Mesendoderm (in vitro differentiated cells): ENCODE data around the gene OSBPL5.

Experiments
- DNase-seq: peaks from one replicate; pipeline ENCODE4 v3.0.0; 2013
- H2AK5ac ChIP-seq: 2 replicates; pipeline ENCODE4 v1.6.1; 2013; ENCODE audit warnings: low read length, inconsistent platforms
- H2BK120ac ChIP-seq: 2 replicates; pipeline ENCODE4 v1.6.1; 2013; ENCODE audit warnings: low read depth, mild to moderate bottlenecking, low read length, moderate library complexity, mixed read lengths
- H2BK15ac ChIP-seq: replicated peaks from 2 replicates; pipeline ENCODE4 v1.6.1; 2013; ENCODE audit warnings: low read depth, mild to moderate bottlenecking, moderate library complexity
- H2BK5ac ChIP-seq: 2 replicates; pipeline ENCODE4 v1.6.1; 2013; ENCODE audit warnings: low read length, inconsistent platforms
- H3K18ac ChIP-seq: 2 replicates; pipeline ENCODE4 v1.6.1; 2013; ENCODE audit warnings: mild to moderate bottlenecking, low read length, mixed read lengths
- H3K23ac ChIP-seq: one replicate; pipeline ENCODE4 v1.6.1; 2013; ENCODE audit warnings: low read length
- H3K27ac ChIP-seq: 2 replicates; pipeline ENCODE4 v1.5.1; 2013; ENCODE audit warnings: low read depth, mild to moderate bottlenecking, inconsistent platforms, low read length, moderate library complexity
- H3K27me3 ChIP-seq: 2 replicates; pipeline ENCODE4 v1.6.1; 2013; ENCODE audit warnings: low read length, control low read depth, mild to moderate bottlenecking, inconsistent platforms; ENCODE audit not compliant: insufficient read depth, poor library complexity
- H3K36me3 ChIP-seq: 2 replicates; pipeline ENCODE4 v1.6.1; 2013; ENCODE audit warnings: low read length, inconsistent platforms; ENCODE audit not compliant: control insufficient read depth, insufficient read depth
- H3K4ac ChIP-seq: one replicate; pipeline ENCODE4 v1.6.1; 2013; ENCODE audit warnings: low read depth, mild to moderate bottlenecking, low read length, moderate library complexity
- H3K4me1 ChIP-seq: 2 replicates; pipeline ENCODE4 v1.6.1; 2013; ENCODE audit warnings: low read depth, low read length, inconsistent platforms; ENCODE audit not compliant: control insufficient read depth
- H3K4me2 ChIP-seq: 2 replicates; pipeline ENCODE4 v1.6.1; 2013; ENCODE audit warnings: low read length
- H3K4me3 ChIP-seq: 2 replicates; pipeline ENCODE4 v1.5.1; 2013; ENCODE audit warnings: mild to moderate bottlenecking, low read length
- H3K56ac ChIP-seq: one replicate; pipeline ENCODE4 v1.6.1; 2013; ENCODE audit warnings: low read length
- H3K79me1 ChIP-seq: 2 replicates; pipeline ENCODE4 v1.6.1; 2013; ENCODE audit warnings: low read length, inconsistent platforms
- H3K79me2 ChIP-seq: 2 replicates; pipeline ENCODE4 v1.6.1; 2013; ENCODE audit warnings: mild to moderate bottlenecking, low read length; ENCODE audit not compliant: control insufficient read depth, insufficient read depth
- H3K9ac ChIP-seq: 2 replicates; pipeline ENCODE4 v1.6.1; 2013; ENCODE audit warnings: low read length, inconsistent platforms
- H4K5ac ChIP-seq: one replicate; pipeline ENCODE4 v1.6.1; 2013; ENCODE audit warnings: low read length
- H4K8ac ChIP-seq: one replicate; pipeline ENCODE4 v1.6.1; 2013; ENCODE audit warnings: low read depth, mild to moderate bottlenecking, control low read depth, low read length, moderate library complexity
- WGBS: extraction: QIAGEN DNeasy Blood & Tissue Kit; methylation state at CpG from one replicate; pipeline ENCODE4 v1.1.7; 2013; ENCODE audit warnings: low lambda C conversion rate, missing lambda C conversion rate; ENCODE audit not compliant: insufficient coverage; ENCODE audit errors: extremely low coverage; 5-methylcytosine and 5-hydroxymethylcytosine counted together

Gene OSBPL5

GRCh38 chr11:3083321-3083720 lies 81.8 kb downstream of the OSBPL5 start:
- no peak overlapping the region for H3K27ac ChIP-seq
- no peak overlapping the region for H3K4me3 ChIP-seq
- H2BK15ac ChIP-seq = no peak overlapping the region
- no peaks in the 10 kb centered on the region for H3K79me2 ChIP-seq
- H3K56ac ChIP-seq = no peak overlapping the region
- no peak overlapping the region for H4K5ac ChIP-seq
- H3K36me3 ChIP-seq = no peaks in the 10 kb centered on the region
- no peak overlapping the region for H3K4ac ChIP-seq
- no peak overlapping the region for H3K9ac ChIP-seq
- H3K18ac ChIP-seq = no peak overlapping the region
- H3K27me3 ChIP-seq = no peaks in the 10 kb centered on the region
- no peaks in the 10 kb centered on the region for H3K4me1 ChIP-seq
- H3K79me1 ChIP-seq = no peaks in the 10 kb centered on the region
- H2BK5ac ChIP-seq = no peak overlapping the region
- no peak overlapping the region for H4K8ac ChIP-seq
- H2BK120ac ChIP-seq = no peak overlapping the region
- no peak overlapping the region for H3K23ac ChIP-seq
- WGBS = no CpG with 5 or more reads among the region's 8 CpGs
- H3K4me2 ChIP-seq = no peak overlapping the region
- no peak overlapping the region for H2AK5ac ChIP-seq
- DNase-seq = no peak

- Histone ChIP-seq H3K36me3 (no peaks in the 10 kb centered on the region), H3K27ac (no peak overlapping the region), H3K23ac (no peak overlapping the region), H4K8ac (no peak overlapping the region), H2BK120ac (no peak overlapping the region), H3K9ac (no peak overlapping the region), H3K18ac (no peak overlapping the region), H3K4me1 (no peaks in the 10 kb centered on the region), H3K79me1 (no peaks in the 10 kb centered on the region), H3K56ac (no peak overlapping the region), H3K79me2 (no peaks in the 10 kb centered on the region), H3K4ac (no peak overlapping the region), H2BK5ac (no peak overlapping the region), H2BK15ac (no peak overlapping the region), H3K27me3 (no peaks in the 10 kb centered on the region), H2AK5ac (no peak overlapping the region), H4K5ac (no peak overlapping the region), H3K4me3 (no peak overlapping the region), H3K4me2 (no peak overlapping the region)
- no CpG with 5 or more reads among the region's 6 CpGs for WGBS
- DNase-seq = no peak
Observed at GRCh38 chr11:3081386-3081751, 83.7 kb downstream of the OSBPL5 start.

GRCh38 chr11:3080733-3081385 lies 84.3 kb downstream of the OSBPL5 start:
- DNase-seq = no peak
- no peak overlapping the region for H3K23ac ChIP-seq
- H3K18ac ChIP-seq = no peak overlapping the region
- H3K79me2 ChIP-seq = no peaks in the 10 kb centered on the region
- H2BK15ac ChIP-seq = no peak overlapping the region
- no peak overlapping the region for H2AK5ac ChIP-seq
- H3K4me2 ChIP-seq = no peak overlapping the region
- H3K36me3 ChIP-seq = no peaks in the 10 kb centered on the region
- no peak overlapping the region for H2BK120ac ChIP-seq
- WGBS = no CpG with 5 or more reads among the region's 13 CpGs
- H3K4me1 ChIP-seq = no peaks in the 10 kb centered on the region
- H3K4me3 ChIP-seq = no peak overlapping the region
- no peak overlapping the region for H3K4ac ChIP-seq
- H3K9ac ChIP-seq = no peak overlapping the region
- no peak overlapping the region for H3K56ac ChIP-seq
- H3K27ac ChIP-seq = no peak overlapping the region
- no peak overlapping the region for H2BK5ac ChIP-seq
- H3K79me1 ChIP-seq = no peaks in the 10 kb centered on the region
- H3K27me3 ChIP-seq = no peaks in the 10 kb centered on the region
- no peak overlapping the region for H4K5ac ChIP-seq
- H4K8ac ChIP-seq = no peak overlapping the region

- Histone ChIP-seq H2BK120ac (no peak overlapping the region), H3K27ac (no peak overlapping the region), H3K4me2 (no peak overlapping the region), H3K9ac (no peak overlapping the region), H3K23ac (no peak overlapping the region), H3K4me1 (no peaks in the 10 kb centered on the region), H3K4ac (no peak overlapping the region), H4K8ac (no peak overlapping the region), H3K4me3 (no peak overlapping the region), H2BK5ac (no peak overlapping the region), H3K79me2 (no peaks in the 10 kb centered on the region), H3K79me1 (no peaks in the 10 kb centered on the region), H3K56ac (no peak overlapping the region), H4K5ac (no peak overlapping the region), H2AK5ac (no peak overlapping the region), H3K18ac (no peak overlapping the region), H3K27me3 (no peaks in the 10 kb centered on the region), H3K36me3 (no peaks in the 10 kb centered on the region), H2BK15ac (no peak overlapping the region)
- no CpG with 5 or more reads among the region's 1 CpG for WGBS
- DNase-seq = no peak
Observed at GRCh38 chr11:3080104-3080503, 85.0 kb downstream of the OSBPL5 start.

- Histone ChIP-seq H3K4ac (no peak overlapping the region), H3K79me2 (no peaks in the 10 kb centered on the region), H3K79me1 (no peaks in the 10 kb centered on the region), H3K18ac (no peak overlapping the region), H3K27me3 (no peaks in the 10 kb centered on the region), H4K8ac (no peak overlapping the region), H2AK5ac (no peak overlapping the region), H4K5ac (no peak overlapping the region), H3K4me2 (no peak overlapping the region), H3K36me3 (no peaks in the 10 kb centered on the region), H3K27ac (no peak overlapping the region), H3K4me3 (no peak overlapping the region), H3K9ac (no peak overlapping the region), H2BK120ac (no peak overlapping the region), H3K4me1 (no peaks in the 10 kb centered on the region), H3K23ac (no peak overlapping the region), H3K56ac (no peak overlapping the region), H2BK5ac (no peak overlapping the region), H2BK15ac (no peak overlapping the region)
- no peak for DNase-seq
- WGBS = no CpG with 5 or more reads among the region's 16 CpGs
Observed at GRCh38 chr11:3077846-3078440, 87.2 kb downstream of the OSBPL5 start.
